ENCODE measurements around the gene MECP2.

DNA sequence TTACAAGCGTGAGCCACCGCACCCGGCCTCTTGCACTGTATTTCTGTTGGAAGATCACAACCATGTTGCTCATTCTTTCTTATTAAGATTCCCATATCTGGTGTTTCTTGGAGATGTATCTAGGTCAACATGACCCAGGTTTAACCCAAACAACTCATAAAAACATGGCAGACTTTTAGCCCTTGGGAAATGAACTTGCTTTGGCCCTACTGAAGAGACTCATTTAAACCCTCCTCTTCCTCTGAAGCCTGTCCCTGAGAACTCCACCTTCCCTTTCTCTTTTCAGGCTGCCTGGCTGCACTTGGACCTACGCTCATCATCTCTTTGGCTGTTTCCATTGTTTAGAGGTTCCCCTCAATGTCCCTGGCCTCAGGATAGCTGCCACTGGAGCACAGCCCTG lies 23.7 kb upstream of the MECP2 start:
- no peak for TF ChIP-seq POLR2A (IDR thresholded peaks at IDR 0.05; ENCODE audit: low read depth, low read length)
- TF ChIP-seq TAF1 (IDR thresholded peaks at IDR 0.05; ENCODE audit: low read depth, low read length), result no peak
